ENCODE measurements around the gene DMXL1. TPM values are rescaled to one million over a fixed set of nuclear protein-coding genes. Genes with fewer than 3 reads are reported as not detected.
"Not testable (repeated sequence)": the region's sequence is repeated elsewhere in the genome, so short reads cannot be mapped to it uniquely, and the experiment has no call there.

DMXL1 gene
- total and polyA plus RNA-seq, 4 donors, result 4.3 to 38.1 (median 25.1) TPM

DNA sequence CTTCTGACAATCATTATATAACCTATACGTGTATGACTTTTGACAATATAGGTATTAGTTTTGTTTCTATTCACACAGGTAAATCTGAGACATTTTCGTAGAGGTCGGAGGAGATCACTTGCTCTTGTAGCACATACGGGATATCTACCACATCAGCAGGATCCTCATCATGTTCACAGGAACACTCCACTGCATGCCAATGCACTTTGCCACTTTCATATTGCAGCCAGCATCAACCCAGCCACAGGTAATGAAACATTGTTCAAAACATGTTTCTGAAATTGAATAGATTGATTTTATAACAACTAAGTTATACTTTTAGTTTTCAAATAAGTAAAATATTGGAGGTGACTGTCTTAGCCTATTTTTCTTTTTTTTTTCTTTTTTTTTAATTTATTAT is 50.0 kb downstream of the DMXL1 start:
- Histone ChIP-seq H3K4me1 (ENCODE audit: control insufficient read depth in 4 of 4, insufficient read depth in 4 of 4, low read length in 3 of 4) (no peaks in the 10 kb centered on the region), H3K9me3 (ENCODE audit: control insufficient read depth in 4 of 4, low read length in 3 of 4) (no peaks in the 10 kb centered on the region), H3K9ac (ENCODE audit: low read depth in 1 of 2, low read length in 2 of 2) (no peak overlapping the region), H3K36me3 (ENCODE audit: control insufficient read depth in 4 of 4, insufficient read depth in 3 of 4, low read depth in 1 of 4, low read length in 3 of 4) (peaks cover 1 to 22% (median 12%) of the 10 kb centered on the region in 4 donors), H3K27me3 (ENCODE audit: control insufficient read depth in 4 of 4, insufficient read depth in 4 of 4, low read length in 3 of 4) (no peaks in the 10 kb centered on the region), H3K4me3 (ENCODE audit: low read depth in 1 of 3, low read length in 3 of 3) (no peak overlapping the region), H3K27ac (ENCODE audit: low read depth in 1 of 2, low read length in 2 of 2) (no peak overlapping the region)
- no peak for DNase-seq (ENCODE audit: low spot score)
- TF ChIP-seq, protein P1, sequence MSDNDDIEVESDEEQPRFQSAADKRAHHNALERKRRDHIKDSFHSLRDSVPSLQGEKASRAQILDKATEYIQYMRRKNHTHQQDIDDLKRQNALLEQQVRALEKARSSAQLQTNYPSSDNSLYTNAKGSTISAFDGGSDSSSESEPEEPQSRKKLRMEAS (IDR thresholded peaks at IDR 0.05), result no peak
- TF ChIP-seq EGR1 (IDR thresholded peaks at IDR 0.05; ENCODE audit: low read depth in 2 of 2) (no peak), NR2F2 (IDR thresholded peaks at IDR 0.05) (no peak), SP1 (IDR thresholded peaks at IDR 0.05) (no peak), HNF4G (IDR thresholded peaks at IDR 0.05) (no peak), FOXA2 (IDR thresholded peaks at IDR 0.05) (no peak), GABPA (IDR thresholded peaks at IDR 0.05 in 1 of 2, conservative IDR thresholded peaks at IDR 0.05 in 1 of 2) (no peak), FOXA1 (IDR thresholded peaks at IDR 0.05) (no peak), TAF1 (conservative IDR thresholded peaks at IDR 0.05) (no peak)
- TF ChIP-seq, protein P2, sequence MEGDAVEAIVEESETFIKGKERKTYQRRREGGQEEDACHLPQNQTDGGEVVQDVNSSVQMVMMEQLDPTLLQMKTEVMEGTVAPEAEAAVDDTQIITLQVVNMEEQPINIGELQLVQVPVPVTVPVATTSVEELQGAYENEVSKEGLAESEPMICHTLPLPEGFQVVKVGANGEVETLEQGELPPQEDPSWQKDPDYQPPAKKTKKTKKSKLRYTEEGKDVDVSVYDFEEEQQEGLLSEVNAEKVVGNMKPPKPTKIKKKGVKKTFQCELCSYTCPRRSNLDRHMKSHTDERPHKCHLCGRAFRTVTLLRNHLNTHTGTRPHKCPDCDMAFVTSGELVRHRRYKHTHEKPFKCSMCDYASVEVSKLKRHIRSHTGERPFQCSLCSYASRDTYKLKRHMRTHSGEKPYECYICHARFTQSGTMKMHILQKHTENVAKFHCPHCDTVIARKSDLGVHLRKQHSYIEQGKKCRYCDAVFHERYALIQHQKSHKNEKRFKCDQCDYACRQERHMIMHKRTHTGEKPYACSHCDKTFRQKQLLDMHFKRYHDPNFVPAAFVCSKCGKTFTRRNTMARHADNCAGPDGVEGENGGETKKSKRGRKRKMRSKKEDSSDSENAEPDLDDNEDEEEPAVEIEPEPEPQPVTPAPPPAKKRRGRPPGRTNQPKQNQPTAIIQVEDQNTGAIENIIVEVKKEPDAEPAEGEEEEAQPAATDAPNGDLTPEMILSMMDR (IDR thresholded peaks at IDR 0.05; ENCODE audit: low read depth, low read length, missing input control), result no peak
- TF ChIP-seq, protein P3, sequence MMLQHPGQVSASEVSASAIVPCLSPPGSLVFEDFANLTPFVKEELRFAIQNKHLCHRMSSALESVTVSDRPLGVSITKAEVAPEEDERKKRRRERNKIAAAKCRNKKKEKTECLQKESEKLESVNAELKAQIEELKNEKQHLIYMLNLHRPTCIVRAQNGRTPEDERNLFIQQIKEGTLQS (IDR thresholded peaks at IDR 0.05), result no peak
- 91% methylated on average over 4 of the region's 4 CpGs for WGBS

DNA sequence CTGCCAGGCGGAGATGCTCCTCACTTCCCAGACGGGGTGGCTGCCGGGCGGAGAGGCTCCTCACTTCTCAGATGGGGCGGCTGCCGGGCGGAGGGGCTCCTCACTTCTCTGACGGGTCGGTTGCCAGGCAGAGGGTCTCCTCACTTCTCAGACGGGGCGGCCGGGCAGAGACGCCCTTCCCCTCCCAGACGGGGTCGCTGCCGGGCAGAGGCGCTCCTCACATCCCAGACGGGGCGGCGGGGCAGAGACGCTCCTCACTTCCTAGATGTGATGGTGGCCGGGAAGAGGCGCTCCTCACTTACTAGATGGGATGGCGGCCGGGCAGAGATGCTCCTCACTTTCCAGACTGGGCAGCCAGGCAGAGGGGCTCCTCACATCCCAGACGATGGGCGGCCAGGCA is 51.6 kb downstream of the DMXL1 start:
- H3K27ac ChIP-seq (ENCODE audit: low read depth in 1 of 2, low read length in 2 of 2); DNase-seq (ENCODE audit: low spot score); H3K36me3 ChIP-seq (ENCODE audit: control insufficient read depth in 4 of 4, insufficient read depth in 3 of 4, low read depth in 1 of 4, low read length in 3 of 4); H3K4me1 ChIP-seq (ENCODE audit: control insufficient read depth in 4 of 4, insufficient read depth in 4 of 4, low read length in 3 of 4); H3K27me3 ChIP-seq (ENCODE audit: control insufficient read depth in 4 of 4, insufficient read depth in 4 of 4, low read length in 3 of 4); H3K9ac ChIP-seq (ENCODE audit: low read depth in 1 of 2, low read length in 2 of 2); H3K9me3 ChIP-seq (ENCODE audit: control insufficient read depth in 4 of 4, low read length in 3 of 4); H3K4me3 ChIP-seq (ENCODE audit: low read depth in 1 of 3, low read length in 3 of 3): not testable (repeated sequence)
- WGBS, result 97% methylated on average over 27 of the region's 27 CpGs

DNA sequence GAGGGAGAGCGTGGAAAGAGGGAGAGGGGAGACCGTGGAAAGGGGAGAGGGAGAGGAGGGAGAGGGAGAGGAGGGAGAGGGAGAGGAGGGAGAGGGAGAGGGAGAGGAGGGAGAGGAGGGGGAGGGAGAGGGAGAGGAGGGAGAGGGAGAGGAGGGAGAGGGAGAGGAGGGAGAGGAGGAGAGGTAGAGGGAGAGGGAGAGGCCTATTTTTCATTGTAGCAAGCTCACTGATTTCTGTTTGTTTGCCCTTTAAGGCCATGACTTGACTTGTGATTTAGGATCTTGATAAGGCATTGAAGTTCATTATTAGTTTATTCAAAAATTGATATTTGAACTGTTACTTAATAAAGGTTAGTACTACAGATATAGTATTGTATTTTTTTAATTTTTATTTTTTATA is 52.4 kb downstream of the DMXL1 start:
- Histone ChIP-seq H3K36me3 (ENCODE audit: control insufficient read depth in 4 of 4, insufficient read depth in 3 of 4, low read depth in 1 of 4, low read length in 3 of 4) (peaks cover 0 to 13% (median 5%) of the 10 kb centered on the region in 4 donors), H3K4me1 (ENCODE audit: control insufficient read depth in 4 of 4, insufficient read depth in 4 of 4, low read length in 3 of 4) (no peaks in the 10 kb centered on the region), H3K9me3 (ENCODE audit: control insufficient read depth in 4 of 4, low read length in 3 of 4) (no peaks in the 10 kb centered on the region), H3K27ac (ENCODE audit: low read depth in 1 of 2, low read length in 2 of 2) (no peak overlapping the region), H3K9ac (ENCODE audit: low read depth in 1 of 2, low read length in 2 of 2) (no peak overlapping the region), H3K4me3 (ENCODE audit: low read depth in 1 of 3, low read length in 3 of 3) (no peak overlapping the region), H3K27me3 (ENCODE audit: control insufficient read depth in 4 of 4, insufficient read depth in 4 of 4, low read length in 3 of 4) (no peaks in the 10 kb centered on the region)
- WGBS, result 100% methylated on average over 2 of the region's 2 CpGs
- TF ChIP-seq FOXA2 (IDR thresholded peaks at IDR 0.05) (no peak), GABPA (IDR thresholded peaks at IDR 0.05 in 1 of 2, conservative IDR thresholded peaks at IDR 0.05 in 1 of 2) (no peak), RXRA (IDR thresholded peaks at IDR 0.05) (no peak)
- no peak for DNase-seq (ENCODE audit: low spot score)

DNA sequence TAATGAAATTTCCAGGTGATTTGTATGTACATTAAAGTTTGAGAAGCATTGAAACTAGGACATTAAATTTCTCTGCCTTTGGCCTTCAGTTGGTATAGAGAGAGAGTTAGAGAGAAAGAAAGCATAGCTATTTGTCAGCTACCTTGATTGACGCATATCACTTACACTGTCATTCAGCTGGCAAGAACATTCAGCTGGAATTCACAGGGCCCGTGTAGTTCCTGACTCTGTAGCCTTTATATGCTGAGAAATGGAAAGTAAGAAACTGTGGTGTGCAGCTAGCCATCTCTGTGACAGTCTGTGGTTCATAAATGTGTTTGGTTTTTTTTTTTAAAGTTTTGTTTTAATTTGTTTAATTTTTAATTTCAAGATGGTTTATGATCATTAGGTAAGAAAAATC is 58.9 kb downstream of the DMXL1 start:
- no peaks in the 10 kb centered on the region for H3K4me1 ChIP-seq (ENCODE audit: control insufficient read depth in 4 of 4, insufficient read depth in 4 of 4, low read length in 3 of 4)
- H3K4me3 ChIP-seq (ENCODE audit: low read depth in 1 of 3, low read length in 3 of 3), result no peak overlapping the region
- WGBS, result 92% methylated on average over 2 of the region's 2 CpGs
- DNase-seq (ENCODE audit: low spot score), result no peak
- H3K27me3 ChIP-seq (ENCODE audit: control insufficient read depth in 4 of 4, insufficient read depth in 4 of 4, low read length in 3 of 4), result no peaks in the 10 kb centered on the region
- no peak overlapping the region for H3K27ac ChIP-seq (ENCODE audit: low read depth in 1 of 2, low read length in 2 of 2)
- H3K36me3 ChIP-seq (ENCODE audit: control insufficient read depth in 4 of 4, insufficient read depth in 3 of 4, low read depth in 1 of 4, low read length in 3 of 4), result peaks cover 3 to 23% (median 13%) of the 10 kb centered on the region in 4 donors
- no peak overlapping the region for H3K9ac ChIP-seq (ENCODE audit: low read depth in 1 of 2, low read length in 2 of 2)
- no peaks in the 10 kb centered on the region for H3K9me3 ChIP-seq (ENCODE audit: control insufficient read depth in 4 of 4, low read length in 3 of 4)
- TF ChIP-seq, protein P4, sequence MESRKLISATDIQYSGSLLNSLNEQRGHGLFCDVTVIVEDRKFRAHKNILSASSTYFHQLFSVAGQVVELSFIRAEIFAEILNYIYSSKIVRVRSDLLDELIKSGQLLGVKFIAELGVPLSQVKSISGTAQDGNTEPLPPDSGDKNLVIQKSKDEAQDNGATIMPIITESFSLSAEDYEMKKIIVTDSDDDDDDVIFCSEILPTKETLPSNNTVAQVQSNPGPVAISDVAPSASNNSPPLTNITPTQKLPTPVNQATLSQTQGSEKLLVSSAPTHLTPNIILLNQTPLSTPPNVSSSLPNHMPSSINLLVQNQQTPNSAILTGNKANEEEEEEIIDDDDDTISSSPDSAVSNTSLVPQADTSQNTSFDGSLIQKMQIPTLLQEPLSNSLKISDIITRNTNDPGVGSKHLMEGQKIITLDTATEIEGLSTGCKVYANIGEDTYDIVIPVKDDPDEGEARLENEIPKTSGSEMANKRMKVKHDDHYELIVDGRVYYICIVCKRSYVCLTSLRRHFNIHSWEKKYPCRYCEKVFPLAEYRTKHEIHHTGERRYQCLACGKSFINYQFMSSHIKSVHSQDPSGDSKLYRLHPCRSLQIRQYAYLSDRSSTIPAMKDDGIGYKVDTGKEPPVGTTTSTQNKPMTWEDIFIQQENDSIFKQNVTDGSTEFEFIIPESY (IDR thresholded peaks at IDR 0.05), result no peak
- TF ChIP-seq, protein P5, sequence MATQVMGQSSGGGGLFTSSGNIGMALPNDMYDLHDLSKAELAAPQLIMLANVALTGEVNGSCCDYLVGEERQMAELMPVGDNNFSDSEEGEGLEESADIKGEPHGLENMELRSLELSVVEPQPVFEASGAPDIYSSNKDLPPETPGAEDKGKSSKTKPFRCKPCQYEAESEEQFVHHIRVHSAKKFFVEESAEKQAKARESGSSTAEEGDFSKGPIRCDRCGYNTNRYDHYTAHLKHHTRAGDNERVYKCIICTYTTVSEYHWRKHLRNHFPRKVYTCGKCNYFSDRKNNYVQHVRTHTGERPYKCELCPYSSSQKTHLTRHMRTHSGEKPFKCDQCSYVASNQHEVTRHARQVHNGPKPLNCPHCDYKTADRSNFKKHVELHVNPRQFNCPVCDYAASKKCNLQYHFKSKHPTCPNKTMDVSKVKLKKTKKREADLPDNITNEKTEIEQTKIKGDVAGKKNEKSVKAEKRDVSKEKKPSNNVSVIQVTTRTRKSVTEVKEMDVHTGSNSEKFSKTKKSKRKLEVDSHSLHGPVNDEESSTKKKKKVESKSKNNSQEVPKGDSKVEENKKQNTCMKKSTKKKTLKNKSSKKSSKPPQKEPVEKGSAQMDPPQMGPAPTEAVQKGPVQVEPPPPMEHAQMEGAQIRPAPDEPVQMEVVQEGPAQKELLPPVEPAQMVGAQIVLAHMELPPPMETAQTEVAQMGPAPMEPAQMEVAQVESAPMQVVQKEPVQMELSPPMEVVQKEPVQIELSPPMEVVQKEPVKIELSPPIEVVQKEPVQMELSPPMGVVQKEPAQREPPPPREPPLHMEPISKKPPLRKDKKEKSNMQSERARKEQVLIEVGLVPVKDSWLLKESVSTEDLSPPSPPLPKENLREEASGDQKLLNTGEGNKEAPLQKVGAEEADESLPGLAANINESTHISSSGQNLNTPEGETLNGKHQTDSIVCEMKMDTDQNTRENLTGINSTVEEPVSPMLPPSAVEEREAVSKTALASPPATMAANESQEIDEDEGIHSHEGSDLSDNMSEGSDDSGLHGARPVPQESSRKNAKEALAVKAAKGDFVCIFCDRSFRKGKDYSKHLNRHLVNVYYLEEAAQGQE (IDR thresholded peaks at IDR 0.05), result no peak
- TF ChIP-seq SP1 (IDR thresholded peaks at IDR 0.05) (no peak), YY1 (IDR thresholded peaks at IDR 0.05) (no peak), FOXA2 (IDR thresholded peaks at IDR 0.05) (no peak)

Data from liver (tissue), 9 donors.